Adrenal gland (tissue), 12 donors: Measurements from ENCODE around the gene ASB6. TPM values are rescaled to one million over a fixed set of nuclear protein-coding genes. Genes with fewer than 3 reads are reported as not detected.
A peak's percentile ranks its signal among the peaks of the same experiment; 100 is the strongest.
"Not testable (repeated sequence)": the region's sequence is repeated elsewhere in the genome, so short reads cannot be mapped to it uniquely, and the experiment has no call there.

Experiments
- DNase-seq, 7 donors: peaks; one replicate each; pipeline ENCODE4 v3.0.0-alpha.2; 2019 to 2020
- H3K27ac ChIP-seq, 5 donors: fragments of 200-600 bp; sonication (generic) in 4 of 5; 1 replicate in 3 of 5; 2 replicates in 2 of 5; pipeline versions ENCODE4 v1.5.1 to v1.8.0; 2016 to 2020; ENCODE audit warnings: mild to moderate bottlenecking in 1 of 5
- H3K27me3 ChIP-seq: fragments of 200-600 bp; 2 replicates; pipeline ENCODE4 v1.8.0; 2021
- H3K36me3 ChIP-seq, 2 donors: fragments of 200-600 bp; replicated peaks in 1 of 2; 1 replicate in 1 of 2; 2 replicates in 1 of 2; pipeline versions ENCODE4 v1.5.1 to v1.8.0; 2018 to 2022
- H3K4me1 ChIP-seq, 2 donors: fragments of 200-600 bp; replicated peaks in 1 of 2; 1 replicate in 1 of 2; 2 replicates in 1 of 2; pipeline versions ENCODE4 v1.5.1 to v1.8.0; 2018 to 2021
- H3K4me3 ChIP-seq, 4 donors: fragments of 200-600 bp; sonication (generic) in 3 of 4; one replicate each; pipeline ENCODE4 v1.5.1; 2016 to 2018
- H3K9me3 ChIP-seq, 3 donors: fragments of 200-600 bp; sonication (generic) in 1 of 3; replicated peaks in 1 of 3; 1 replicate in 2 of 3; 2 replicates in 1 of 3; pipeline versions ENCODE4 v1.5.1 to v1.8.0; 2016 to 2021
- CTCF ChIP-seq, 6 experiments: fragments of 450-650 bp in 4 of 6; fragments of 200-600 bp in 2 of 6; sonication (generic) in 1 of 6; IDR thresholded peaks; 1 replicate in 5 of 6; 2 replicates in 1 of 6; pipeline versions ENCODE4 v1.5.1 to v1.8.0; 2016 to 2021; ENCODE audit warnings: antibody characterized with exemption in 6 of 6, mild to moderate bottlenecking in 2 of 6, moderate library complexity in 1 of 6
- POLR2A ChIP-seq, 2 donors: fragments of 450-650 bp; IDR thresholded peaks; one replicate each; pipeline ENCODE4 v1.6.1; 2017; ENCODE audit warnings: antibody characterized with exemption in 2 of 2, mild to moderate bottlenecking in 2 of 2, moderate library complexity in 1 of 2
- WGBS, 4 donors: extraction: QIAGEN DNeasy Blood & Tissue Kit in 2 of 4; methylation state at CpG; one replicate each; pipeline versions ENCODE4 v1.1.5 to v1.1.7; 2013 to 2017; 5-methylcytosine and 5-hydroxymethylcytosine counted together
- intact Hi-C, 2 donors: fragments of 100-400 bp; cut with DNase I; formaldehyde crosslinking; loops; one replicate each; pipeline versions ENCODE4 v1.14.1 to v1.15.0; 2022 to 2023
- polyA plus RNA-seq, 3 donors: library from polyadenylated mRNA; stranded (reverse); fragments of 200-250 nt in 2 of 3; fragments of 350-450 nt in 1 of 3; fragmentation: Illumina TruSeq in 1 of 3; extraction: RNeasy Lipid Tissue Mini Kit (QIAGEN cat#74804) in 1 of 3; gene quantifications; one replicate each; pipeline ENCODE4 v1.2.3, GENCODE V29; 2013 to 2014
- total RNA-seq, 9 donors: library from RNA; depleted of rRNA in 4 of 9; stranded (reverse); fragments of >200 nt in 4 of 9; fragments of 120-200 nt in 1 of 9; fragmentation: NEBNext Ultra II Directional in 1 of 9; extraction: Animal tissue kit (Norgen Biotek cat#: 25700) in 1 of 9; gene quantifications; one replicate each; pipeline versions ENCODE4 v1.1.0 to v1.2.4, GENCODE V29; 2013 to 2023
- donor health status: healthy with polysubstance abuse.
- donor health status: Bipolar disorder and iron deficiency.
- donor health status: DM: yes; HTN: yes; CAD: no.
- donor health status: DM: no; HTN: no; CAD: no.
- donor health status: DM: no; HTN: no; CAD: no.
- donor health status: DM: yes; HTN: yes; CAD: no.

Gene ASB6
- total and polyA plus RNA-seq, 12 donors = 10.0 to 34.2 (median 26.8) TPM

DNA sequence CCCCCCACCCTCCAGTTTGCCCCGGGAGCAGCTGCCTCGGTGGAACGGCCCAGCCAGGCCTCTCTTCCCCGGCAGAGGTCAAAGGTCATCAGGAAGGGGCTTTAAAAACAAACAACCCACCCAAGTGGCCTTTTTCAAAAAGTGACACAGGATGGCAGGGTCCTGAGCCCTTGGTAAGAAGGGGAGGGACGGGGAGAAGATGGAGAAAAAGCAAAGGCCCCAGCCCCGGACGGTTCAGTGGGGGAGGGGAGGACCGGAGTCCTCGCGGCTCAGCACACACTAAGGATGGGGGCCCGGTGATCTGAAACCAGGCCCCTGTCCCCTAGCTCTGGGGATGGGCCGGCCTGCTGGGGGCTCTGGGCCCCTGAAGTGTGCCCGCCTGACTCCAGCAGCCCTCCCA is 24.6 kb upstream of the ASB6 start:
- intact Hi-C loops = no loop called here
- peaks cover 0 to 5% of the 10 kb centered on the region in 2 donors for H3K4me1 ChIP-seq
- TF ChIP-seq POLR2A (IDR thresholded peaks at IDR 0.05) = no peak
- TF ChIP-seq CTCF (IDR thresholded peaks at IDR 0.05) = no peak
- no peak overlapping the region for H3K27ac ChIP-seq
- H3K36me3 ChIP-seq = no peaks in the 10 kb centered on the region
- H3K27me3 ChIP-seq = peaks cover 5% of the 10 kb centered on the region
- no peaks in the 10 kb centered on the region for H3K9me3 ChIP-seq
- WGBS, 4 donors = 32 to 57% (median 45%) methylated on average over 7 to 13 of the region's 13 CpGs
- peak overlapping the region in 1 of 4 donors; percentile 56 for H3K4me3 ChIP-seq
- DNase-seq = no peak

DNA sequence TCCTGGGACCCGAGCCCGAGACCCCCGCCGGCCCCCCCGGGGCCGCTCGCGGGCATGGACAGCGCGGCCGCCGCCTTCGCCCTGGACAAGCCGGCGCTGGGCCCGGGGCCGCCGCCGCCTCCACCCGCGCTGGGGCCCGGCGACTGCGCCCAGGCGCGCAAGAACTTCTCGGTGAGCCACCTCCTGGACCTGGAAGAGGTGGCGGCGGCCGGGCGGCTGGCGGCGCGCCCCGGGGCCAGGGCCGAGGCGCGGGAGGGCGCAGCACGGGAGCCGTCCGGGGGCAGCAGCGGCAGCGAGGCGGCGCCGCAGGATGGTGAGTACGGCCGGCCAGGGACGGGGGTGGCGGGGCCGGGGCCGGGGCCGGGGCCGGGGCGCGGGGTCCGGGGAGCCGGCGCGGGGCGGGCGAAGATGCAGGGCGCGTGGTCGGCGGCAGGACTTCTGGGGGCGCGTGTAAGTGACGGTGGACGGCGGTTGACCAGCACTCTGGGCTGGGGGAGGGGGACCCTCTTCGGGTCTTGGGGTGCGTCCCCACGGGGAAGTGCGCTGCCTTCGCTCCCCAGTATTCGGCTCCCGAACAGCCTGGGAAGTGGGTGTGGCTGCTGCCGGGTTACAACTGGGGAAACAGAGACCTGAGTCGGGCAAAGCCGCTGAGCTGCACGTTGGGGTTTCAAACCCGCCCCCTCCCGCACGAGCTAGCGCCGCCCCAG is 24.0 kb upstream of the ASB6 start:
- no peak for DNase-seq
- intact Hi-C loops = no loop called here
- H3K4me3 ChIP-seq = peak overlapping the region in 1 of 4 donors; percentile 56
- peaks cover 0 to 5% of the 10 kb centered on the region in 2 donors for H3K4me1 ChIP-seq
- 3 to 8% (median 5%) methylated on average over 19 to 88 of the region's 88 CpGs for WGBS, 4 donors
- peaks cover 5% of the 10 kb centered on the region for H3K27me3 ChIP-seq
- TF ChIP-seq CTCF (IDR thresholded peaks at IDR 0.05) = no peak
- TF ChIP-seq POLR2A (IDR thresholded peaks at IDR 0.05) = no peak
- no peak overlapping the region for H3K27ac ChIP-seq
- no peaks in the 10 kb centered on the region for H3K36me3 ChIP-seq
- no peaks in the 10 kb centered on the region for H3K9me3 ChIP-seq

GRCh38 chr9:129665389-129665775 is 23.4 kb upstream of the ASB6 start, which contains the start of gene PRRX2:
TSS of gene PRRX2 (plus strand) at chr9:129665647. CDS start at chr9:129665868, 221 bp downstream.
- DNase-seq = peak in 1 of 7 donors; percentile 15
- Histone ChIP-seq H3K9me3 (no peaks in the 10 kb centered on the region), H3K27ac (peak within 1 kb of the TSS in 1 of 5 donors; percentile 5), H3K27me3 (peaks cover 5% of the 10 kb centered on the region), H3K4me3 (peak within 1 kb of the TSS in 2 of 4 donors; percentile 19 to 56), H3K4me1 (peaks cover 0 to 5% of the 10 kb centered on the region in 2 donors), H3K36me3 (no peaks in the 10 kb centered on the region)
- no peak for TF ChIP-seq POLR2A (IDR thresholded peaks at IDR 0.05)
- TF ChIP-seq CTCF (IDR thresholded peaks at IDR 0.05) = no peak
- intact Hi-C loops = no loop called here
- 0 to 2% (median 2%) methylated on average over 4 to 34 of the region's 37 CpGs; no CpG with 5 or more reads in 1 of the 4 donors for WGBS, 4 donors

DNA sequence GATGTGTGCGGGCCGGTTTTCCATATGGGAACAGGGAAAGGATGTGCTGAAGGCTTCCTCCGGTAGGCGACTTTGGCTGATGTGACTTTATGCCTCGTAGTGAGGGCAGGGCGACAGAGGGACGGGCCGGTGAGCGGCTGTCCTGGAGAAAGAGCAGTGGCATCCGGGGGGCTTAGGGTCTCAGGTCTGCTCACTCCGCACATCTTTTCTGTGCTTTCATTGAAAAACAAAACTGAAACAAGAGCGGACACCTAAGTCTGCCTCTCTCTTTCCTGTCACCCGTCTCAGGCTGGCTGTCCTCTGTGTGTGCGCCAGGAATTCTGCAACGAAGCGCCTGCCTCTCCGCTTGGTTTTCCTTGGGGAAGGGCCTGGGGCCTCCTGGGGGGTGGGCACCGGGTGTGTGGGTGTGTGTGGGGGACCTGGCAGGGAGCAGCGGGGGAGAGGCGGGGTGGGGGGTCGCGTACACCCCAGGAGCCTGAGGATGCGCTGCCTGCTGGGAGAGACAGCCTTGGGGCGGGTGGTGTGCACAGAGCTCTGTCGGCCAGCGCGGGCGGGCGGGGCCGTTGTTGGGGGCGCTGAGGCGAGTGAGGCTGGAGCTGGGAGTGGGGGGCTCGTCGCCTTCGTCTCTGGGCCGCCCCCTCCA is 22.9 kb upstream of the ASB6 start:
- DNase-seq = no peak

GRCh38 chr9:129662239-129662638 is 20.3 kb upstream of the ASB6 start:
- WGBS, 4 donors = 62 to 80% (median 68%) methylated on average over 3 of the region's 3 CpGs
- H3K9me3 ChIP-seq, H3K27ac ChIP-seq, DNase-seq, H3K27me3 ChIP-seq, H3K36me3 ChIP-seq, intact Hi-C loops, H3K4me1 ChIP-seq, H3K4me3 ChIP-seq: not testable (repeated sequence)

More for the DNA sequence above, 22.9 kb upstream of the ASB6 start:
- Histone ChIP-seq H3K27ac (peak overlapping the region in 1 of 5 donors; percentile 5), H3K9me3 (no peaks in the 10 kb centered on the region), H3K36me3 (no peaks in the 10 kb centered on the region), H3K4me3 (peak overlapping the region in 2 of 4 donors; percentile 19 to 56), H3K4me1 (peaks cover 0 to 5% of the 10 kb centered on the region in 2 donors), H3K27me3 (peaks cover 5% of the 10 kb centered on the region)
- intact Hi-C loops = no loop called here
- WGBS, 4 donors = 17 to 31% (median 19%) methylated on average over 13 to 36 of the region's 36 CpGs
- TF ChIP-seq POLR2A (IDR thresholded peaks at IDR 0.05) = no peak
- no peak for TF ChIP-seq CTCF (IDR thresholded peaks at IDR 0.05)
